Mesendoderm (in vitro differentiated cells): Measurements from ENCODE around the gene NPLOC4.

Source experiments
- DNase-seq: peaks from one replicate; pipeline ENCODE4 v3.0.0; 2013
- H2AK5ac ChIP-seq: 2 replicates; pipeline ENCODE4 v1.6.1; 2013; ENCODE audit warnings: low read length, inconsistent platforms
- H2BK120ac ChIP-seq: 2 replicates; pipeline ENCODE4 v1.6.1; 2013; ENCODE audit warnings: low read depth, mild to moderate bottlenecking, low read length, moderate library complexity, mixed read lengths
- H2BK15ac ChIP-seq: replicated peaks from 2 replicates; pipeline ENCODE4 v1.6.1; 2013; ENCODE audit warnings: low read depth, mild to moderate bottlenecking, moderate library complexity
- H2BK5ac ChIP-seq: 2 replicates; pipeline ENCODE4 v1.6.1; 2013; ENCODE audit warnings: low read length, inconsistent platforms
- H3K18ac ChIP-seq: 2 replicates; pipeline ENCODE4 v1.6.1; 2013; ENCODE audit warnings: mild to moderate bottlenecking, low read length, mixed read lengths
- H3K23ac ChIP-seq: one replicate; pipeline ENCODE4 v1.6.1; 2013; ENCODE audit warnings: low read length
- H3K27ac ChIP-seq: 2 replicates; pipeline ENCODE4 v1.5.1; 2013; ENCODE audit warnings: low read depth, mild to moderate bottlenecking, inconsistent platforms, low read length, moderate library complexity
- H3K27me3 ChIP-seq: 2 replicates; pipeline ENCODE4 v1.6.1; 2013; ENCODE audit warnings: low read length, control low read depth, mild to moderate bottlenecking, inconsistent platforms; ENCODE audit not compliant: insufficient read depth, poor library complexity
- H3K36me3 ChIP-seq: 2 replicates; pipeline ENCODE4 v1.6.1; 2013; ENCODE audit warnings: low read length, inconsistent platforms; ENCODE audit not compliant: control insufficient read depth, insufficient read depth
- H3K4ac ChIP-seq: one replicate; pipeline ENCODE4 v1.6.1; 2013; ENCODE audit warnings: low read depth, mild to moderate bottlenecking, low read length, moderate library complexity
- H3K4me1 ChIP-seq: 2 replicates; pipeline ENCODE4 v1.6.1; 2013; ENCODE audit warnings: low read depth, low read length, inconsistent platforms; ENCODE audit not compliant: control insufficient read depth
- H3K4me2 ChIP-seq: 2 replicates; pipeline ENCODE4 v1.6.1; 2013; ENCODE audit warnings: low read length
- H3K4me3 ChIP-seq: 2 replicates; pipeline ENCODE4 v1.5.1; 2013; ENCODE audit warnings: mild to moderate bottlenecking, low read length
- H3K56ac ChIP-seq: one replicate; pipeline ENCODE4 v1.6.1; 2013; ENCODE audit warnings: low read length
- H3K79me1 ChIP-seq: 2 replicates; pipeline ENCODE4 v1.6.1; 2013; ENCODE audit warnings: low read length, inconsistent platforms
- H3K79me2 ChIP-seq: 2 replicates; pipeline ENCODE4 v1.6.1; 2013; ENCODE audit warnings: mild to moderate bottlenecking, low read length; ENCODE audit not compliant: control insufficient read depth, insufficient read depth
- H3K9ac ChIP-seq: 2 replicates; pipeline ENCODE4 v1.6.1; 2013; ENCODE audit warnings: low read length, inconsistent platforms
- H4K5ac ChIP-seq: one replicate; pipeline ENCODE4 v1.6.1; 2013; ENCODE audit warnings: low read length
- H4K8ac ChIP-seq: one replicate; pipeline ENCODE4 v1.6.1; 2013; ENCODE audit warnings: low read depth, mild to moderate bottlenecking, control low read depth, low read length, moderate library complexity
- WGBS: extraction: QIAGEN DNeasy Blood & Tissue Kit; methylation state at CpG from one replicate; pipeline ENCODE4 v1.1.7; 2013; ENCODE audit warnings: low lambda C conversion rate, missing lambda C conversion rate; ENCODE audit not compliant: insufficient coverage; ENCODE audit errors: extremely low coverage; 5-methylcytosine and 5-hydroxymethylcytosine counted together

Gene NPLOC4

DNA sequence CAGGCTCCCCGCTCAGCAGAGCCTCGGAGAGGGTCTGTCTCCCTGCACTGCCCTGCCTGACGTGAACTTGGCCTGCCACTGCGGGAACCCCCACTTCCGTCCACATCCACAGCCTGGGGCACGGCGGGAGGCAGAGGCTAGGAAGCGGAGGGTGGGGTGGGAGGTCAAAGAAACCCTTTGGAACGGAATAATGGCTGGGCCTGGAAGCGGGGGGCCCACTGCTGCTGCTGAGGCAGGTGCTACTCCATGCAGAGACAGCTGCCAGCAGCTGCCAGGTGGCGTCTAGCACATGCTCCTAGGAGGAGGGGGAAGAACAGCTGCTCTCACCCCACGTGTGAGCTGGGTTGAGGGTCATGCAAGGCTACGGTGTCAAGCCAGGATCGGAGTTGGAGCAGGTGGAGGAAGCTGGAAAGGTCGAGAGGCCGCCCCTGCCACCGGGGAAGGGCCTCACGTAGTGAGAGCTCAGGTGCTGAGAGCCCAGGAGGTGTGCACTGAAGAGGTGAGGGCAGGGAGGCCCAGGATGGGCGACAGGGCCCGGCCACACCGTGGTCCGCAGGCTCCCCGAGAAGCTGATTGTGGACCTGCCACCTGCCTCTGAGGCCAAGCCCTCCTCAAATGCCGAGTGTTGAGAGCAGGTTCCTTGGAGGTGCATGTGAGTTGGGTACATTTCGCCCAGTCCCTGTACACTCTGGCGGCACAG, 98.9 kb downstream of the NPLOC4 start:
- Histone ChIP-seq H2BK120ac (no peak overlapping the region), H2BK5ac (no peak overlapping the region), H3K79me2 (no peaks in the 10 kb centered on the region), H2BK15ac (no peak overlapping the region), H3K18ac (no peak overlapping the region), H3K4me1 (peaks cover 2% of the 10 kb centered on the region), H2AK5ac (no peak overlapping the region), H3K79me1 (no peaks in the 10 kb centered on the region), H3K27ac (no peak overlapping the region), H3K4me2 (no peak overlapping the region), H3K23ac (no peak overlapping the region), H3K56ac (no peak overlapping the region), H4K8ac (no peak overlapping the region), H3K9ac (no peak overlapping the region), H4K5ac (no peak overlapping the region), H3K4ac (no peak overlapping the region), H3K36me3 (no peaks in the 10 kb centered on the region), H3K4me3 (no peak overlapping the region), H3K27me3 (peaks cover 5% of the 10 kb centered on the region)
- no CpG with 5 or more reads among the region's 26 CpGs for WGBS
- no peak for DNase-seq

GRCh38 chr17:81537343-81537855, 99.5 kb downstream of the NPLOC4 start:
- Histone ChIP-seq H3K23ac (peak overlapping the region; percentile 66), H3K18ac (no peak overlapping the region), H3K27ac (no peak overlapping the region), H2BK120ac (no peak overlapping the region), H2BK15ac (no peak overlapping the region), H2AK5ac (no peak overlapping the region), H3K4me2 (no peak overlapping the region), H3K4ac (no peak overlapping the region), H3K9ac (peak overlapping the region; percentile 44), H4K8ac (no peak overlapping the region), H4K5ac (no peak overlapping the region), H3K4me3 (no peak overlapping the region), H3K36me3 (no peaks in the 10 kb centered on the region), H3K4me1 (peaks cover 2% of the 10 kb centered on the region), H3K56ac (peak overlapping the region; percentile 73), H2BK5ac (no peak overlapping the region), H3K79me1 (no peaks in the 10 kb centered on the region), H3K79me2 (no peaks in the 10 kb centered on the region), H3K27me3 (peaks cover 5% of the 10 kb centered on the region)
- DNase-seq, result peak; percentile 65
- WGBS, result no CpG with 5 or more reads among the region's 17 CpGs

GRCh38 chr17:81536299-81537290, 100.3 kb downstream of the NPLOC4 start:
- H3K79me2 ChIP-seq, result no peaks in the 10 kb centered on the region
- peaks cover 2% of the 10 kb centered on the region for H3K4me1 ChIP-seq
- no peak overlapping the region for H3K27ac ChIP-seq
- no peak overlapping the region for H2AK5ac ChIP-seq
- H4K8ac ChIP-seq, result no peak overlapping the region
- H3K36me3 ChIP-seq, result no peaks in the 10 kb centered on the region
- H3K23ac ChIP-seq, result peak overlapping the region; percentile 15
- WGBS, result no CpG with 5 or more reads among the region's 89 CpGs
- no peak overlapping the region for H2BK15ac ChIP-seq
- no peak overlapping the region for H3K4ac ChIP-seq
- H3K56ac ChIP-seq, result peak overlapping the region; percentile 73
- H4K5ac ChIP-seq, result no peak overlapping the region
- H2BK5ac ChIP-seq, result no peak overlapping the region
- H3K4me2 ChIP-seq, result no peak overlapping the region
- peaks cover 5% of the 10 kb centered on the region for H3K27me3 ChIP-seq
- H3K18ac ChIP-seq, result no peak overlapping the region
- no peak overlapping the region for H3K4me3 ChIP-seq
- H2BK120ac ChIP-seq, result no peak overlapping the region
- no peak for DNase-seq
- no peak overlapping the region for H3K9ac ChIP-seq
- no peaks in the 10 kb centered on the region for H3K79me1 ChIP-seq

- no peak overlapping the region for H3K4me2 ChIP-seq
- H3K18ac ChIP-seq, result no peak overlapping the region
- H4K5ac ChIP-seq, result no peak overlapping the region
- no peaks in the 10 kb centered on the region for H3K36me3 ChIP-seq
- no peak overlapping the region for H3K27ac ChIP-seq
- H2BK15ac ChIP-seq, result no peak overlapping the region
- no peak overlapping the region for H3K4me3 ChIP-seq
- DNase-seq, result no peak
- H3K27me3 ChIP-seq, result peaks cover 5% of the 10 kb centered on the region
- no peaks in the 10 kb centered on the region for H3K79me2 ChIP-seq
- H2AK5ac ChIP-seq, result no peak overlapping the region
- peaks cover 2% of the 10 kb centered on the region for H3K4me1 ChIP-seq
- H2BK5ac ChIP-seq, result no peak overlapping the region
- H3K79me1 ChIP-seq, result no peaks in the 10 kb centered on the region
- H2BK120ac ChIP-seq, result no peak overlapping the region
- no peak overlapping the region for H3K9ac ChIP-seq
- no peak overlapping the region for H4K8ac ChIP-seq
- H3K56ac ChIP-seq, result no peak overlapping the region
- no peak overlapping the region for H3K4ac ChIP-seq
- 100% methylated on average over 1 of the region's 13 CpGs for WGBS
- H3K23ac ChIP-seq, result no peak overlapping the region
These were observed 101.2 kb downstream of the NPLOC4 start for GRCh38 chr17:81535480-81536298.

DNA sequence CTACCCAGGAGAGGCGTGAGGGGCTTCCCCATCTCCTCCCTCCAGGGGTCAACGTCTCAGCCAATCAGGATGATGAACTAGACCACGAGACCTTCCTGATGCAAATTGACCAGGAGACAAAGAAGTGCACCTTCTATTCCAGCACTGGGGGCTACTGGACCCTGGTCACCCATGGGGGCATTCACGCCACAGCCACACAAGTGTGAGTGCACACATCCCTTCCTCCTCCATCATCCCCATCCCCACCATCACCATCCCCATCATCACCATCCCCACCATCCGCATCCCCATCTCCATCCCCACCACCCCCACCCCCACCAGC, 101.9 kb downstream of the NPLOC4 start:
- Histone ChIP-seq H3K4me2 (no peak overlapping the region), H3K23ac (no peak overlapping the region), H3K4ac (no peak overlapping the region), H2BK15ac (no peak overlapping the region), H3K79me1 (no peaks in the 10 kb centered on the region), H2AK5ac (no peak overlapping the region), H3K9ac (no peak overlapping the region), H3K79me2 (no peaks in the 10 kb centered on the region), H3K36me3 (no peaks in the 10 kb centered on the region), H4K8ac (no peak overlapping the region), H3K18ac (no peak overlapping the region), H3K4me1 (peaks cover 2% of the 10 kb centered on the region), H3K4me3 (no peak overlapping the region), H3K27ac (no peak overlapping the region), H2BK120ac (no peak overlapping the region), H3K27me3 (peaks cover 5% of the 10 kb centered on the region), H2BK5ac (no peak overlapping the region), H3K56ac (no peak overlapping the region), H4K5ac (no peak overlapping the region)
- no CpG with 5 or more reads among the region's 5 CpGs for WGBS
- no peak for DNase-seq
